ENCODE results near the gene IRF3. TPM values are rescaled to one million over a fixed set of nuclear protein-coding genes. Genes with fewer than 3 reads are reported as not detected.
A peak's percentile ranks its signal among the peaks of the same experiment; 100 is the strongest.

Gene IRF3
- total RNA-seq, 1 experiment from 2014 or later, result 205 TPM

DNA sequence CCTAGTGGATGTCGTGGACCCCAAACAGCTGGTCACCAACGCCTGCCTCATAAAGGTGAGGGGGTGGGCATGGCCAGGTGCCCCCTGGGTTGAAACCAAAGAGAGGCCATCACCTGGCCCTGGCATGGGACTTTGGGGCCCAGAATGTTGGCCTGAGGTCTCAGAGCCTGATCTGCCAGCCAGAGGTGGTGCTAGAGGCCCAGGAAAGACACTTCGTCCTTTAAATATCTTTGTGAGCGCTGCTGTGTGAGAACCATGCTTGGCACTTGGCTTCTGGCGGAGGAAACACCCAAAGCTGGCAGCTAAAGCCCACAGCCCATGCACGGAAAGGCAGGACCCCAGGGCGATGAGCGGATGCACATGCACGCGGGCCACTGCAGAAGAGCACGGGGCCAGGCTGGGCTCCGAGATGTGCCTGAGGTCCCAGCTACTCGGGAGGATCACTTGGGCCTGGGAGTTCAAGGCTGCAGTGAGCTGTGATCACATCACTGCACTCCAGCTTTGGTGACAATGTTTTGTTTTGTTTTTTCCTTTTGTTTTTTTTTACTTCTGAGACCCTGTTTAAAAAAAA is 19.4 kb upstream of the IRF3 start:
- H3K27ac ChIP-seq (ENCODE audit: insufficient read length, low read depth, low read length), result no peak overlapping the region
- no peak overlapping the region for H4K91ac ChIP-seq (ENCODE audit: insufficient read length, low read depth, low read length)
- H2BK20ac ChIP-seq (ENCODE audit: low read depth, low read length, poor library complexity, severe bottlenecking), result no peak overlapping the region
- H2AFZ ChIP-seq (ENCODE audit: low read length), result no peak overlapping the region
- no peaks in the 10 kb centered on the region for H4K20me1 ChIP-seq (ENCODE audit: control insufficient read depth, insufficient read depth, insufficient read length)
- H3K27me3 Mint-ChIP-seq (ENCODE audit: low read depth), result no peaks in the 10 kb centered on the region; the same call in 1 of the 2 replicates
- H3K9me3 Mint-ChIP-seq, result no peaks in the 10 kb centered on the region; a peak in 2 of 5 replicates
- H4K8ac ChIP-seq (replicated peaks; ENCODE audit: insufficient read length, low read depth, low read length), result no peak overlapping the region
- H3K36me3 Mint-ChIP-seq (ENCODE audit: insufficient read depth in 1 of 3, low read depth in 3 of 3), result peaks cover 43 to 72% (median 63%) of the 10 kb centered on the region in 3 experiments
- H3K23ac ChIP-seq (ENCODE audit: insufficient read length, low read depth, low read length), result no peak overlapping the region
- no peak overlapping the region for H2BK120ac ChIP-seq (ENCODE audit: low read depth, low read length, poor library complexity, severe bottlenecking)
- H2AK5ac ChIP-seq (ENCODE audit: insufficient read length, low read length), result no peak overlapping the region
- no CpG with 5 or more reads among the region's 13 CpGs for WGBS (ENCODE audit: extremely low coverage, insufficient read length, low lambda C conversion rate)
- DNase-seq, result no peak
- TF ChIP-seq CTCF (conservative IDR thresholded peaks at IDR 0.05), result no peak
- H3K4me3 Mint-ChIP-seq, result peak overlapping the region in 1 of 2 experiments; percentile 51; a peak in 3 of 5 replicates
- H3K4ac ChIP-seq (ENCODE audit: low read depth, low read length), result no peak overlapping the region
- no peaks in the 10 kb centered on the region for H3K27me3 ChIP-seq (ENCODE audit: insufficient read depth, low read length)
- H3K56ac ChIP-seq (ENCODE audit: insufficient read length, low read depth, low read length), result no peak overlapping the region
- no peak overlapping the region for H3K9ac ChIP-seq (ENCODE audit: extremely low read depth, insufficient read length, low read length)
- H3K4me1 ChIP-seq (ENCODE audit: insufficient read depth, low read length), result peaks cover 10% of the 10 kb centered on the region; the same call in 1 of the 2 replicates
- no peaks in the 10 kb centered on the region for H3K9me3 ChIP-seq (ENCODE audit: control insufficient read depth, low read depth, low read length)
- H3K14ac ChIP-seq (ENCODE audit: insufficient read depth, low read length), result no peak overlapping the region
- H4K5ac ChIP-seq (ENCODE audit: insufficient read length, low read depth, low read length), result no peak overlapping the region
- peaks cover 2% of the 10 kb centered on the region for H3K79me1 ChIP-seq (ENCODE audit: insufficient read depth, low read depth, low read length, poor library complexity, severe bottlenecking)
- H3K4me1 Mint-ChIP-seq, result peaks cover 30 to 55% of the 10 kb centered on the region in 2 experiments
- H2BK15ac ChIP-seq (ENCODE audit: low read depth, low read length), result no peak overlapping the region
- no peak overlapping the region for H2BK5ac ChIP-seq (ENCODE audit: insufficient read length, low read length)
- H3T11ph ChIP-seq (ENCODE audit: low read length), result no peak overlapping the region
- peaks cover 3% of the 10 kb centered on the region for H3K23me2 ChIP-seq (ENCODE audit: insufficient read length, low read depth, low read length, poor library complexity, severe bottlenecking)
- no peaks in the 10 kb centered on the region; the same call in 1 of the 2 replicates for H3K79me2 ChIP-seq (ENCODE audit: insufficient read depth, low read length)
- H3K4me2 ChIP-seq (ENCODE audit: insufficient read depth, insufficient read length, low read length), result no peak overlapping the region
- H3K18ac ChIP-seq (ENCODE audit: insufficient read length, low read depth, low read length), result no peak overlapping the region
- H2BK12ac ChIP-seq (ENCODE audit: insufficient read length, low read depth, low read length), result no peak overlapping the region
- peak overlapping the region in 2 of 3 experiments; percentile 39 to 72; a peak in 2 of 7 replicates for H3K27ac Mint-ChIP-seq
